GM12878 (cell line): ENCODE results near the gene TBX15. TPM values are rescaled to one million over a fixed set of nuclear protein-coding genes. Genes with fewer than 3 reads are reported as not detected.

Experiments used
- ATAC-seq: fragments of 200-7000 bp; cut with Tn5 transposase; 3 replicates; pipeline ENCODE4 v1.9.1; 2020; ENCODE audit warnings: mild to moderate bottlenecking, moderate library complexity
- BruUV-seq: library from RNA; stranded (reverse); fragments of 400-500 nt; replicated peaks from 2 replicates; lab custom pipeline; 2021; lab: Mats Ljungman, UMichigan
- CTCF ChIA-PET: fragments of 300-600 bp; sonication (Branson Sonifier 250); formaldehyde crosslinking; extraction: SDS; loops from one replicate; lab custom pipeline; 2021; ENCODE audit warnings: inconsistent platforms; lab: Yijun Ruan, JAX
- POLR2A ChIA-PET: fragments of 350-600 bp; formaldehyde crosslinking; extraction: SDS; loops from one replicate; lab custom pipeline; 2021; ENCODE audit warnings: inconsistent platforms; lab: Charles Lee
- RAD21 ChIA-PET: fragments of 300-600 bp; sonication (Branson Sonifier 250); formaldehyde crosslinking; loops from one replicate; lab custom pipeline; 2023; ENCODE audit warnings: antibody characterized with exemption; ENCODE audit not compliant: unreplicated experiment; lab: Charles Lee
- SMC1A ChIA-PET: fragments of 300-600 bp; sonication (Branson Sonifier 250); formaldehyde crosslinking; loops from one replicate; lab custom pipeline; 2023; ENCODE audit not compliant: unreplicated experiment, uncharacterized antibody; lab: Charles Lee
- DNase-seq: peaks from one replicate; pipeline ENCODE4 v3.0.0-alpha.2; 2011; ENCODE audit warnings: low read depth, low spot score
- FAIRE-seq: peaks from 3 replicates; lab custom pipeline; 2011; peaks lifted over from hg19 to GRCh38; lab: Jason Lieb, UNC
- H2AFZ ChIP-seq: 2 replicates; pipeline ENCODE4 v1.6.0; 2011; ENCODE audit warnings: low read depth, low read length, control low read depth; ENCODE audit not compliant: control insufficient read depth
- H3K27ac ChIP-seq: 2 replicates; pipeline ENCODE4 v1.5.1; 2011; ENCODE audit warnings: control low read depth; ENCODE audit not compliant: control insufficient read depth, insufficient read depth
- H3K27me3 ChIP-seq, 2 experiments: replicated peaks in 1 of 2; 2 replicates each; pipeline versions ENCODE4 v1.6.0 to v1.6.1; 2011; ENCODE audit warnings: low read length in 1 of 2; ENCODE audit not compliant: control insufficient read depth in 2 of 2, insufficient read depth in 2 of 2
- H3K36me3 ChIP-seq, 2 experiments: 2 replicates each; pipeline ENCODE4 v1.5.1; 2011; ENCODE audit warnings: low read length in 1 of 2; ENCODE audit not compliant: control insufficient read depth in 2 of 2, insufficient read depth in 2 of 2
- H3K4me1 ChIP-seq: 2 replicates; pipeline ENCODE4 v1.6.1; 2011; ENCODE audit warnings: mild to moderate bottlenecking, low read length, moderate library complexity, mixed read lengths; ENCODE audit not compliant: control insufficient read depth, insufficient read depth
- H3K4me2 ChIP-seq: 2 replicates; pipeline ENCODE4 v1.6.0; 2011; ENCODE audit warnings: control low read depth; ENCODE audit not compliant: control insufficient read depth, insufficient read depth
- H3K4me3 ChIP-seq: fragments of 200-600 bp; sonication (generic); 2 replicates; pipeline ENCODE4 v1.5.1; 2016
- H3K79me2 ChIP-seq: 2 replicates; pipeline ENCODE4 v1.6.0; 2011; ENCODE audit warnings: low read length; ENCODE audit not compliant: control insufficient read depth, insufficient read depth
- H3K9ac ChIP-seq: 2 replicates; pipeline ENCODE4 v1.8.0; 2011; ENCODE audit warnings: low read length, control low read depth, mixed read lengths; ENCODE audit not compliant: control insufficient read depth, insufficient read depth
- H3K9me3 ChIP-seq: replicated peaks from 3 replicates; pipeline ENCODE4 v1.5.1; 2011; ENCODE audit warnings: mild to moderate bottlenecking, low read length; ENCODE audit not compliant: control insufficient read depth, insufficient read depth
- H4K20me1 ChIP-seq: 2 replicates; pipeline ENCODE4 v1.6.0; 2011; ENCODE audit not compliant: control insufficient read depth, insufficient read depth
- BACH1 ChIP-seq: fragments of 450-650 bp; IDR thresholded peaks from 2 replicates; pipeline ENCODE4 v1.6.1; 2017; ENCODE audit warnings: mild to moderate bottlenecking, borderline replicate concordance
- CBX3 ChIP-seq: fragments of 200-600 bp; sonication (generic); IDR thresholded peaks from 2 replicates; pipeline ENCODE4 v1.6.1; 2016; ENCODE audit warnings: low read depth, borderline replicate concordance
- CBX5 ChIP-seq: sonication (generic); IDR thresholded peaks from 2 replicates; pipeline ENCODE4 v1.6.1; 2016; ENCODE audit warnings: low read depth, moderate library complexity, mild to moderate bottlenecking, inconsistent platforms
- CEBPB ChIP-seq, 2 experiments: fragments of 150-350 bp in 1 of 2; IDR thresholded peaks; 2 replicates each; pipeline ENCODE4 v1.6.1; 2012 to 2014; ENCODE audit warnings: low read depth in 2 of 2, low read length in 2 of 2, borderline replicate concordance in 1 of 2, inconsistent platforms in 1 of 2
- CHD4 ChIP-seq: fragments of 200-600 bp; sonication (generic); IDR thresholded peaks from 2 replicates; pipeline ENCODE4 v1.6.1; 2016; ENCODE audit warnings: mild to moderate bottlenecking
- E4F1 ChIP-seq: fragments of 450-650 bp; IDR thresholded peaks from 2 replicates; pipeline ENCODE4 v1.6.1; 2018; ENCODE audit warnings: borderline replicate concordance, mild to moderate bottlenecking; ENCODE audit not compliant: partially characterized antibody
- EED ChIP-seq: sonication (generic); IDR thresholded peaks from 2 replicates; pipeline ENCODE4 v1.6.1; 2016; ENCODE audit warnings: antibody characterized with exemption, low read depth
- ETV6 ChIP-seq, 2 experiments: fragments of 450-650 bp in 1 of 2; IDR thresholded peaks in 1 of 2; conservative IDR thresholded peaks in 1 of 2; 2 replicates each; pipeline ENCODE4 v1.6.1; 2014; ENCODE audit warnings: antibody characterized with exemption in 1 of 2, borderline replicate concordance in 1 of 2, low read depth in 1 of 2, mild to moderate bottlenecking in 1 of 2, moderate library complexity in 1 of 2
- EZH2 ChIP-seq: IDR thresholded peaks from 2 replicates; pipeline ENCODE4 v1.6.1; 2012; ENCODE audit warnings: low read depth, mild to moderate bottlenecking, control low read depth, inconsistent platforms, low read length, borderline replicate concordance; ENCODE audit not compliant: control insufficient read depth
- FOXK2 ChIP-seq: fragments of 450-650 bp; IDR thresholded peaks from 2 replicates; pipeline ENCODE4 v1.6.1; 2017; ENCODE audit warnings: mild to moderate bottlenecking, moderate library complexity
- LARP7 ChIP-seq: fragments of 450-650 bp; IDR thresholded peaks from 2 replicates; pipeline ENCODE4 v1.6.1; 2017; ENCODE audit warnings: mild to moderate bottlenecking
- MEF2B ChIP-seq: fragments of 450-650 bp; IDR thresholded peaks from 2 replicates; pipeline ENCODE4 v1.6.1; 2018; ENCODE audit warnings: mild to moderate bottlenecking, moderate library complexity; ENCODE audit not compliant: partially characterized antibody, poor library complexity, severe bottlenecking
- NBN ChIP-seq: fragments of 450-650 bp; IDR thresholded peaks from 2 replicates; pipeline ENCODE4 v1.6.1; 2016
- NR2C2 ChIP-seq: IDR thresholded peaks from 2 replicates; pipeline ENCODE4 v1.6.1; 2011; ENCODE audit warnings: borderline replicate concordance, low read depth; ENCODE audit not compliant: control insufficient read depth, insufficient read length
- RAD21 ChIP-seq: IDR thresholded peaks from 2 replicates; pipeline ENCODE4 v1.6.1; 2011; ENCODE audit warnings: mild to moderate bottlenecking, low read depth, low read length, moderate library complexity; ENCODE audit not compliant: insufficient read depth
- SKIL ChIP-seq: fragments of 450-650 bp; IDR thresholded peaks from 2 replicates; pipeline ENCODE4 v1.6.1; 2017; ENCODE audit warnings: mild to moderate bottlenecking, low read depth, inconsistent platforms; ENCODE audit not compliant: poor library complexity, severe bottlenecking
- SMAD1 ChIP-seq: fragments of 450-650 bp; IDR thresholded peaks from 2 replicates; pipeline ENCODE4 v1.6.1; 2018; ENCODE audit warnings: mild to moderate bottlenecking, low read depth; ENCODE audit not compliant: partially characterized antibody
- TAF1 ChIP-seq: IDR thresholded peaks from 2 replicates; pipeline ENCODE4 v1.6.1; 2011; ENCODE audit warnings: mild to moderate bottlenecking, low read depth, low read length, borderline replicate concordance
- TARDBP ChIP-seq: IDR thresholded peaks from 2 replicates; pipeline ENCODE4 v1.6.1; 2016; ENCODE audit warnings: borderline replicate concordance
- WGBS: methylation state at CpG from one replicate; pipeline ENCODE4 v1.1.6; 2016; ENCODE audit warnings: low lambda C conversion rate; ENCODE audit not compliant: insufficient replicate concordance, insufficient coverage; ENCODE audit errors: missing lambda C conversion rate; 5-methylcytosine and 5-hydroxymethylcytosine counted together
- in situ Hi-C: fragments of 300-500 bp; cut with MboI; formaldehyde crosslinking; loops from 9 replicates; pipeline ENCODE4 v1.14.3; 2018; ENCODE audit warnings: mixed read lengths
- intact Hi-C: fragments of 100-400 bp; cut with micrococcal nuclease; formaldehyde crosslinking; loops from one replicate; pipeline ENCODE4 v1.14.2; 2022; ENCODE audit not compliant: unreplicated experiment
- polyA plus RNA-seq, 11 experiments: library from polyadenylated mRNA; depleted of rRNA in 4 of 11; unstranded in 6 of 11; stranded (reverse) in 5 of 11; fragments of >200 nt; fragmentation: Nextera tagmentation in 4 of 11; fragmentation: Illumina TruSeq in 1 of 11; extraction: Ambion mirVana in 4 of 11; extraction: Trizol in 1 of 11; gene quantifications; 1 replicate in 1 of 11; 2 replicates in 10 of 11; pipeline versions ENCODE4 v1.2.1 to v1.2.3, GENCODE V29; 2011 to 2016; ENCODE audit warnings: inconsistent platforms in 2 of 11, missing spikeins in 2 of 11, low read depth in 1 of 11
- total RNA-seq, 4 experiments: library from RNA; depleted of rRNA in 3 of 4; stranded (reverse); fragments of >200 nt in 3 of 4; fragmentation: Illumina TruSeq in 1 of 4; extraction: Trizol in 1 of 4; gene quantifications; 2 replicates each; pipeline versions ENCODE4 v1.2.1 to v1.2.3, GENCODE V29; 2013 to 2021

Gene TBX15
- total and polyA plus RNA-seq, 10 of the 15 experiments (the other 5 are each of a cell fraction or from before 2014, with no cell fraction given) = 0.64 to 9.4 (median 0.99) TPM

- TF ChIP-seq SKIL = no peak
- TF ChIP-seq NR2C2 = no peak
- TF ChIP-seq MEF2B = no peak
- no peak for TF ChIP-seq CEBPB (IDR thresholded peaks at IDR 0.05; ENCODE audit: borderline replicate concordance in 1 of 2, low read depth in 2 of 2, low read length in 2 of 2)
- TF ChIP-seq, all 136 proteins: peak for 0
These were observed 41.0 kb downstream of the TBX15 start (continued) for GRCh38 chr1:118947003-118947765.

- no peak overlapping the region for H3K9ac ChIP-seq
- H2AFZ ChIP-seq = no peak overlapping the region
- ATAC-seq (no peak), DNase-seq (no peak), FAIRE-seq (no peak)
- no peak overlapping the region for H3K27ac ChIP-seq
- BruUV-seq = no TSS peak
- H3K27me3 ChIP-seq = no peaks in the 10 kb centered on the region; a peak in 1 of 4 replicates
- no peaks in the 10 kb centered on the region for H3K79me2 ChIP-seq
- POLR2A ChIA-PET = no interaction called here
- WGBS = 0% methylated on average over 1 of the region's 1 CpG
- CTCF ChIA-PET = no interaction called here
- SMC1A ChIA-PET = no interaction called here
- H3K9me3 ChIP-seq = no peaks in the 10 kb centered on the region
- H4K20me1 ChIP-seq = no peaks in the 10 kb centered on the region
- H3K4me3 ChIP-seq = no peak overlapping the region
- RAD21 ChIA-PET = no interaction called here
- in situ Hi-C loops = no loop called here
- H3K36me3 ChIP-seq = no peaks in the 10 kb centered on the region
- H3K4me1 ChIP-seq = no peaks in the 10 kb centered on the region
- no peak overlapping the region for H3K4me2 ChIP-seq
- intact Hi-C loops = no loop called here
- TF ChIP-seq EZH2 (no peak), NBN (no peak), EED (no peak), CHD4 (no peak), BACH1 (no peak), LARP7 (no peak), TAF1 (no peak), CBX3 (no peak), SMAD1 (no peak), CBX5 (no peak), FOXK2 (no peak), RAD21 (no peak), E4F1 (no peak), NR2C2 (no peak), TARDBP (no peak), ETV6 (conservative IDR thresholded peaks at IDR 0.05 in 1 of 2, IDR thresholded peaks at IDR 0.05 in 1 of 2; ENCODE audit: borderline replicate concordance in 1 of 2, low read depth in 1 of 2) (no peak)
These were observed 42.7 kb downstream of the TBX15 start for GRCh38 chr1:118945489-118945888.
